ENCODE data around the gene OBSCN.

Gene OBSCN

DNA sequence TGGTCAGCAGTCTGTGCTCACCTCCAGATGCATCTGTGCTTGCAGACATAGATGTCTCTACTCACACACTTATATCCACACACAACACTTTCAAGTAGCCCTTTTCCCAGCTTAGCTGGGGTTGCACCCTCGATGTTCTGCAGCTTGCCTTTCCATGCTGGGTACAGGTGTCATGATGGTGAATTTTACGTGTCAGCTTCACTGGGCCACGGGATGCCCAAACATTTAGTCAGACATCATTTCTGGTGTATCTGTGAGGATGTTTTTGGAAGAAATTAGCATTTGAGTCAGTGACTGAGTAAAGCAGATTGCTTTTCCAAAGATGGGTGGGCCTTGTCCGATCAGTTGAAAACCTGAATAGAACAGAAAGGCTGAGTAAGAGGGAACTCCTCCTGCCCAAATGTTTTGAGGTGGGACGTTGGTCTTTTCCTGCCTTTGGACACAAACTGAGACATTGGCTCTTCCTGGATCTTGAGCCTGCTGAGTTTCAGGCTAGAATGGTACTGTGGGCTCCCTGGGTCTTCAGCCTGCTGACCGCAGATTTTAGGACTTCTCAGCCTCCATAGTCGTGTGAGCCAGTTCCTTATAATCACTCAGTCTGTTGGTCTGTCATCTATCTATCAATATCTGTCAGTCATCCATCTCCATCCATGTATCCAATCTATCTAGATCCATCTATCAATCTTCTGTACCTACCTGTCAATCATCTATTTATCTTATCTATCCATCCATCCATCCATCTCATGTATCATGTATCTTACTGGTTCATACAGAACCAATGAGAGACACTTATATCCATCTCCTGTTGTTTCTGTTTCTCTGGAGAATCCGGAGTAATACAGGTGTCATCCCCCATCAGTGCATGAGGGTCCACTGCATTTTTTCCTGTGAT is 12.7 kb upstream of the OBSCN start:
- no peak for DNase-seq (ENCODE audit: low read depth)
- TF ChIP-seq, protein P1, sequence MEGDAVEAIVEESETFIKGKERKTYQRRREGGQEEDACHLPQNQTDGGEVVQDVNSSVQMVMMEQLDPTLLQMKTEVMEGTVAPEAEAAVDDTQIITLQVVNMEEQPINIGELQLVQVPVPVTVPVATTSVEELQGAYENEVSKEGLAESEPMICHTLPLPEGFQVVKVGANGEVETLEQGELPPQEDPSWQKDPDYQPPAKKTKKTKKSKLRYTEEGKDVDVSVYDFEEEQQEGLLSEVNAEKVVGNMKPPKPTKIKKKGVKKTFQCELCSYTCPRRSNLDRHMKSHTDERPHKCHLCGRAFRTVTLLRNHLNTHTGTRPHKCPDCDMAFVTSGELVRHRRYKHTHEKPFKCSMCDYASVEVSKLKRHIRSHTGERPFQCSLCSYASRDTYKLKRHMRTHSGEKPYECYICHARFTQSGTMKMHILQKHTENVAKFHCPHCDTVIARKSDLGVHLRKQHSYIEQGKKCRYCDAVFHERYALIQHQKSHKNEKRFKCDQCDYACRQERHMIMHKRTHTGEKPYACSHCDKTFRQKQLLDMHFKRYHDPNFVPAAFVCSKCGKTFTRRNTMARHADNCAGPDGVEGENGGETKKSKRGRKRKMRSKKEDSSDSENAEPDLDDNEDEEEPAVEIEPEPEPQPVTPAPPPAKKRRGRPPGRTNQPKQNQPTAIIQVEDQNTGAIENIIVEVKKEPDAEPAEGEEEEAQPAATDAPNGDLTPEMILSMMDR (IDR thresholded peaks at IDR 0.05; ENCODE audit: insufficient read depth, low read depth, low read length, missing control alignments): no peak
- H3K4me3 ChIP-seq (ENCODE audit: low read depth, low read length): no peak overlapping the region

DNA sequence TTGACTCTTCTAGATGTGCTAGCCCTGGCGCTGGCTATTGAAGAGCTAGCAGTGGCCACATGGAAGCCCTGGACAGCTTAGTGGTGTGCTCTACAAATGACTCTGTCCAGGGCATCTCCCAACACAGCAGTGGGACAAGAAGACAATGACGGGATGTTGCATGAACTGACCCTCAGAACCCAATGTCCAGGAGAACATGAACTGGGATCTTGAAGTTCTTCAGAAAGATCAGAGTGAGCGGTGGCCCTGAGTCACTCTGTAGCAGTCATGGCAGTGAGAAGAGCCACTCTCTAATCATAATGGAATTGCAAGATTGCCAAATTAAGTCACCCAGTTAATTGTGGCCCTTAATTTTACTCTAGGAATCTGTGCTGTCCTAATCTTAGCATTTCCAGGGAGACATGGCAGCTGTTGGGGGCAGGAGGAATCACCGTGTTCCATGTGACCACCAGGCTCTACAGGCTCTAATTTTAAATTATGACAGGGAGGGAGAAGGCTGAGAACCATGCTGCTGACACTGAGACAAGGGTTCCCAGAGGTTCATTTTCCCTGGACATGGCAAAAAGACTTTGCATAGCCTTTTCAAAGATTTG is 10.2 kb upstream of the OBSCN start:
- no peak for DNase-seq (ENCODE audit: low read depth)
- H3K4me3 ChIP-seq (ENCODE audit: low read depth, low read length): no peak overlapping the region
- TF ChIP-seq, protein P1 (IDR thresholded peaks at IDR 0.05; ENCODE audit: insufficient read depth, low read depth, low read length, missing control alignments): no peak

DNA sequence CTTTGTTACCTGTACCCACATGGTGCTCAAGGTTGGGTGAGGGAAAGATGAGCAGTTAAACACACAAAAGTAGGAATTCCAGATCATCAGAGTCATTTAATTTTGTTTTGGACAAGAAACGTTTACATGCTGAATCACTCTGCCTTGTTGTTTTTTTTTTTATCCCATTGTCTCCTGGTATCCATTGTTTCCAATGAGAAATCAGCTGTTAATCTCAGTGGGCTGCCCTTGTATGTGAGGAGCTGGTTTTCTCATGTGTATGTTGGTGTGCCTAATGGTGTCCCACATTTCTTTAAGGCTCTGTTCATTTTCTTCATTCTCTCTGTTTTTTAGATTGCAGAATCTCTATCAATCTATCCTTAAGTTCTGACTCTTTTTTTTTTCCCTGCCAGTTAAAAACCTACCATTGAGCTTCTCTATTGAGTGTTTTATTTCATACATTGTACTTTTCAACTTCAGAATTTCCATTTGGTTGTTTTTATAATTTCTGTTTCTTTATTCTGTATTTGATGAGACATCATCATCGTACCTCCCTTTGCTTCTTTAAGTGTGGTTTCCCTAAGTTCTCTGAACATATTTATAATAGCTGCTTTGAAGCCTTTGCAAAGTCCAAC is 8.8 kb upstream of the OBSCN start:
- no peak overlapping the region for H3K4me3 ChIP-seq (ENCODE audit: low read depth, low read length)
- TF ChIP-seq, protein P1 (IDR thresholded peaks at IDR 0.05; ENCODE audit: insufficient read depth, low read depth, low read length, missing control alignments): no peak
- no peak for DNase-seq (ENCODE audit: low read depth)

DNA sequence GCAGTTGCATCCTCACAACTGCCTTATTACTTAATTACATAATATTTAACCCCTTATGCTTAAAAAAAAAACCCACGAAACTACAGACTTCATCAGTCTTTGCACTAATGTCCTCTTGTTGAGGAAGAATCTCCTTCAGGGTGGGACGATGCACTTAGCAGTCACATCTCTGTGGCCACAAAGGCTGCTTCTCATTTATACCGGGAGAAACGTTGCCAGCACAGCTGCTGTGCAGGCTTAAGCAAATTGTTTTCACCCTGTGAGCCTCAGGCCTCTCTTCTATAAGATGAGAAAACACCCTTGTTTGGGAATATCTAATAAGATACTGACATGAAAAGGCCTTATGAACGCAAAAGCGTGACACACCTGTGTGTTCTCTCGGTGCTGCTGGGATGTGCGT is 2.9 kb upstream of the OBSCN start:
- TF ChIP-seq, protein P1 (IDR thresholded peaks at IDR 0.05; ENCODE audit: insufficient read depth, low read depth, low read length, missing control alignments): no peak
- H3K4me3 ChIP-seq (ENCODE audit: low read depth, low read length): no peak overlapping the region
- no peak for DNase-seq (ENCODE audit: low read depth)

DNA sequence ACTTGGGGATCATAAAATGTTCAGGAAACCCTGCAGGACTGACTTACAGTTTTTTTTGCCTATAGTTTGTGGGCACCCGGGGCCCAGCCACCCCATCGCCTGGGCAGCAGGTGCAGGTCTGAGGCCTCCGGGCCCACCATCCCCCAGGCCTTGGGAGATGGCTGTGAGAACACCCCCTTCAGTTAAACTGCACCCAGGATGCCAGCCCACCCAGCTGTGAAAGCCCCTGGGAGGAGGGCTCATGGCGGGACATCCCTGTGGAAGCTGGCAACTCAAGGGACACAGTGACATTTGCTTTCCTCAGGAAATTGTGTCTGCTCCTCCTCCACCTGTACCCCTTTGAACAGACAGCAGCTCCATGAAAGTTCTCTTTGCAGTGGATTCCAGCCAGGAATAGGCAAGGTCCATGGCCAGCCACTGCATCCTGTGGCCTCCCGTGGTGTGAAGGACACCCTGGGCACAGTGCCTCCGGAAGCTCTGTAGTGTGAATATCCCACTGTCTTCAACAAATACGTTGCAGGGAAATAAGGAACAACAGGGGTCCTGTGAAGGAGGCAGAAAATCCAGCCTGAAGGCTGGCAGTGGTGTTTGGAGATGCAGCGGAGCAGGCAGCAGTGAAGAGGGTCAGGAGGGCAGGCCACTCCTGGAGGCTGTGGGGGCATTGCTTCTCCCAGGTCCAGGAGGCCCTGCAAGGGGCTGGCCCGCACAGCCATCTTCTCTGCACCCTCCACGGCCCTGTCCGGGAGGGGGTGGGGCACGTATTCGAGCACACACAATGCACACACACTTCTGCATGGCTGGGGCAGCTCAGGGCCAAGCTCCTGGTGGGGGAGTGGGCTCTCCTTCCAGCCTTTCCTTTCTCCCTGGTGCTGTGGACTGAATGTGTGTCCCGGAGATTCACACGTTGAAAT is 2.1 kb upstream of the OBSCN start:
- no peak overlapping the region for H3K4me3 ChIP-seq (ENCODE audit: low read depth, low read length)
- no peak for DNase-seq (ENCODE audit: low read depth)
- TF ChIP-seq, protein P1 (IDR thresholded peaks at IDR 0.05; ENCODE audit: insufficient read depth, low read depth, low read length, missing control alignments): no peak

DNA sequence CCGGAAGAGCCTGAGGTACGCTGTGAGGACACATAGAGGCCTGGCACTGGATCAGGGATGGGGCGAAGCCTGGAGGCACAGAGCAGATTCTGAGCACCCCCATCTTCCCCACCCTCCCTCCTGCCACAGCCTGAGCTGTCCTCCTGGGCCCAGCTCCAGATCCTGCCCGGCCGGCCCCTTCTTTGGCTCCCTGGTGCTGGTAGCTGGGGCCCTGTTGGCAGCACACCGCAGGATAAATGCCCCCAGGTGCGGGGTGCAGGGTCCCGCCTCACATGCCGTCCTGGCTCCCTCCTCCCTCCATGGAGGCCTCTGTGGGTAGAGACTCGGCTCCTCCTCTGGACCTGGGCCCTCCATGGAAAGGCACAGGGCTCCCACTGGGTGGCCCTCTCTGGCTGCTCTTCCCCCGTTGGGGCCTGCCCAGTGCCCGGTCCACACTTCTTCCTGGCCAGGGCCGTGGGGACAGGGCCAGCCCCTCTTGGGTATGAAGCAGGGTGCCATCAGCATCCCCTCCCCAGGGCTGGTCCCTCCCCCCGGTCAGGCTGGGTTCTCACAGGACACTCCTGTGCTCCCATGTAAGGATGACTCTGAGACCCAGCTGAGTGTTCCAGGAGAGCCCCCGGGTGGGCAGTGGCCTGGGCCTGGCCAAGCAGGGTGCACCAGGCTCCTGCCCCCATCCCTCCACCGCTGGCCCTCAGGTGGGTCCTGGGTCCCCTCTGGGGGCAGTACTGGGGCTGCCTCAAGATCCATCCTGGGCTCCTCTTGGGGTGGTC is 1.1 kb upstream of the OBSCN start:
- TF ChIP-seq, protein P1 (IDR thresholded peaks at IDR 0.05; ENCODE audit: insufficient read depth, low read depth, low read length, missing control alignments): no peak
- H3K4me3 ChIP-seq (ENCODE audit: low read depth, low read length): no peak overlapping the region
- DNase-seq (ENCODE audit: low read depth): no peak

Measured in GM12865 (cell line).